Activated CD8-positive, alpha-beta memory T cell treated with anti-CD3 and anti-CD28 coated beads for 48 hours (primary cell): ENCODE data around the gene LDB2.

Source experiments
- DNase-seq, 3 experiments: peaks; one replicate each; pipeline ENCODE4 v3.0.0-alpha.2; 2020; ENCODE audit warnings: low read depth in 2 of 3, low spot score in 2 of 3

Gene LDB2

GRCh38 chr4:16759931-16760582 is 138.4 kb downstream of the LDB2 start:
- DNase-seq: no peak

GRCh38 chr4:16758816-16759215 is 139.6 kb downstream of the LDB2 start:
- no peak for DNase-seq

- no peak for DNase-seq
These were observed 140.2 kb downstream of the LDB2 start for GRCh38 chr4:16758255-16758654.

- DNase-seq: no peak
These were observed 141.3 kb downstream of the LDB2 start for GRCh38 chr4:16757080-16757521.

GRCh38 chr4:16754104-16754503 is 144.3 kb downstream of the LDB2 start:
- no peak for DNase-seq

GRCh38 chr4:16752150-16752549 is 146.3 kb downstream of the LDB2 start:
- no peak for DNase-seq

- no peak for DNase-seq
These were observed 147.4 kb downstream of the LDB2 start for GRCh38 chr4:16750882-16751642.

GRCh38 chr4:16750216-16750615 is 148.2 kb downstream of the LDB2 start:
- no peak for DNase-seq

- DNase-seq: no peak
These were observed 152.6 kb downstream of the LDB2 start for GRCh38 chr4:16745887-16746286.

- DNase-seq: no peak
These were observed 153.3 kb downstream of the LDB2 start for GRCh38 chr4:16745009-16745635.

GRCh38 chr4:16741287-16741686 is 157.2 kb downstream of the LDB2 start:
- DNase-seq: no peak

- DNase-seq: no peak
These were observed 158.3 kb downstream of the LDB2 start for GRCh38 chr4:16739997-16740624.

GRCh38 chr4:16738558-16738957 is 159.9 kb downstream of the LDB2 start:
- no peak for DNase-seq

- no peak for DNase-seq
These were observed 164.9 kb downstream of the LDB2 start for GRCh38 chr4:16733509-16733908.

GRCh38 chr4:16732741-16733140 is 165.7 kb downstream of the LDB2 start:
- DNase-seq: no peak

- DNase-seq: no peak
These were observed 166.6 kb downstream of the LDB2 start for GRCh38 chr4:16731776-16732380.

GRCh38 chr4:16730522-16731205 is 167.8 kb downstream of the LDB2 start:
- no peak for DNase-seq

GRCh38 chr4:16729336-16729735 is 169.1 kb downstream of the LDB2 start:
- DNase-seq: no peak

- no peak for DNase-seq
These were observed 169.6 kb downstream of the LDB2 start for GRCh38 chr4:16728849-16729248.

GRCh38 chr4:16728111-16728510 is 170.3 kb downstream of the LDB2 start:
- no peak for DNase-seq

- no peak for DNase-seq
These were observed 171.2 kb downstream of the LDB2 start for GRCh38 chr4:16727218-16727617.
